GM19043 (cell line): ENCODE data around the gene NDUFAF4.
A peak's percentile ranks its signal among the peaks of the same experiment; 100 is the strongest.

ENCODE experiments used
- ATAC-seq: cut with Tn5 transposase; IDR thresholded peaks from one replicate; pipeline ENCODE4 v1.9.1; 2021; ENCODE audit warnings: low read depth; ENCODE audit not compliant: unreplicated experiment

Gene NDUFAF4

DNA sequence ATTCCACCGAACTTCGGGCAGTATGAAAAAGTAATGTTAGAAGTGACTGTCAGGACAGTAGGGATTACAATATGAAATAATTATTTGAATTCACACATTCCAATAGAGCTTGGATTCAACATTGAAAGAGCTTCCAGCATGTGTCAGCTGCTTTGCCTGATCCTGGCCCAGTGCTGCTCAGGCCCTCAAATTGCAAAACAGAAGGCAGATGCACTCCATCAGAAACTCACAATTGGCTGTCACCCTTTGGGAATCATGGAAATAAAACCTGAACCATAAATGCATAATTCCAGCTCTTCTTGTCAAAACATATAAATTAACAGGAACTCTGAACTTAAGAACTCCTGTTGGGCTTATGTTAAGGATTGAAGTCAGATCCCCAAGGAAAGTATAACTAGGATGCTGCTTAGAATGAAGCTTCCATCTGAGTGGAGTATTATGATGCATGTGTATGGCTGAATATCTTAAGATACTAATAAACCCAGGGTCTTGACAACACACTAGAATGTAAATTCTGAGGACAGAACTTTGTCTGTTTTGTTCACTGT is 1.8 kb upstream of the NDUFAF4 start:
- no peak for ATAC-seq

DNA sequence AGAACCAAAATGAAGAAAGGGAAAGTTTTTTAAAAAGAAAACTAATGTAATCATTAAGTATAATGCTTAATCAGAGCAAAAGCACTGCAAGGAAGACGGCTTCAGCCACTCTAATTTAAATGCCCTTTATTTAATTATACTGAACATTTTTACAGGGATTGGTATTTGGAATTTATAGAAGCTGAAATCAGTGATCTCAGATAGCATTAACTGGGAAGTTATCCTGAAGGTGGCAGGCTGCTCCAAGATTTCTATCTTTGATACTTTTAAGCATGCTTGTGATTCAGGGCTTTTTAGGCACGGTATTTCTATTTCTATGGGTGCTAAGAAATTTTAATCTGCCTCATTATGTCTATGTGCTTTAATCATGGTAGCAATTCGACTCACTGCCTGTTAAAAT is 1.3 kb upstream of the NDUFAF4 start:
- no peak for ATAC-seq

DNA sequence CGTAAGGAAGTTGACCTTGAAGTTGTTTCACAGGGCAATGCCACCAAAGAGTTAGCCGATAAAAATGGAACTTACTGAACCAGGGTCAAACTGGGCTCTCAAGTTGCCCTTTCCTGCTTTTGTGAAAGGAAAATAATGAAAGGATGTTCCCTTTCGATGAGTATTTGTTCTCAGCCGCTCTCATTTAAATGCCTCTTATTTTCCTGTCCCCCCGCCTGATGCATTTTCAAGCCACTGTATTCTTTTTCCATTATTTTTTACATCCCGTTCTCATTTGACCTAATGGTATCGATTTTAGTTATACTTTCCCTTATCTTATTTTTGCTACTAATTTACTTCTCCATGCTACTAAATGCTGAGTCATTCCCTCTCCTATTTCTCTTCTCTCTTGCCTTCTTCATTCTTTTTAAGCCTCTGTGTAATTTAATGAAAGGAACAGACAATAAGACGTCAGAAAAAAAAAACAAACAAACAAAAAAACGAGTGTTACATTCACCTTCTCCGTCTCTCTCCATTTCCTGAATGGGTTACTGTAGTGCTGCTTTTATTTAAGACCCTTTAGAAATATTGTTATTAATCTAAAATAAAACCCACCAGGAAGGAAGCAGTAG is 655 bp upstream of the NDUFAF4 start:
- no peak for ATAC-seq

DNA sequence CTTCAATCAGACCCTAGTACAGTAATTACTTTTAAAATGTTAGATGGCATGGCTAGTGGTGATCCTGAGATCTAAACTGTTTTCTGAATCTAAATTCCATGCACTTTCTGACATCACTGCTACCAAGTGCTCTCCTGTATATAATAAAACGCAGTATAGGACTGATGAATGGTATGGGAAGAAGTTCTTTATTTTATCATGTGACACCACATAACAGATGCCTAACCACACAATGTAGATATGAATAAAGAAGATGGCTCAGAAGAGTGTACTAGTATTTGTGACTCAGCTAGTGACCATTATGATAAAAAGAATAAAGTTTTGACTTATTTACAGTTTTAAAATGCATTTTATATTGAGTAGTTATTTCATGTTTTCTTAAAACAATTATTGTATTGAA is 8.5 kb downstream of the NDUFAF4 start:
- no peak for ATAC-seq

DNA sequence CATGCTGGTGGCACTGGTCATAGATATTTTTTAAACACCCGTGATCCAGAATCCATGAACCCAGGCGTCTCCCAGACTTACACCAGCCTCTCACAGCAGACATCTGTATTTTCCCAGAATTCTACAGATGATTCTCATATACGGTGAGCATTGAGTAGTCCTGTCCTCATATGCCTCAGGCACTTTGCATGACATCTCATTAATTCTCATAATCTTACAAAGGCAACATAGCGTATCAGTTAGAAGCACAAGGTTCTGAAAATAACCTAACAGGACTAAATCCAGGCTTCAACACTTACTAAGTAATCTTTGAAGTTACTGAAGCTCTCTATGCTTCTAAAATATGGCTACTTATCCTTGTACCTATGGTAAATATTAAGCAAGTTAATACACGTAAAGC is 8.9 kb downstream of the NDUFAF4 start:
- ATAC-seq, result no peak

DNA sequence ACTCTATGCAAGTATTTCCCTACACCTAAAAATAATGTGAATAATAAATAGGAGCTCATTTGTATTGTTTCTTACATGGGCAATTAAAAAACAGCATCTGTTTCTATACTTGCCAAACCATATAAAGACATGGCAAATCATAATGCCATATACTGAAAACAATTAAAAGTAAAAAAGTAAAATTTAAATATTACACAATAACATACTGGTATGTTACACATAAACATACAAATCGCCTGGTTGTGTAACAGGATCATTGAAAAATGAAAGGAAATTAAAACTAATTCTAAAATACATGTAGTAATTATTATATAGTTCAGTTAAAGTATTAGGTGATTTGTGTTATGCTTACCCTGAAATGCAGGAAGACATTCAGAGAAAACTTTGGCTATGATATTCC is 11.2 kb downstream of the NDUFAF4 start:
- ATAC-seq, result no peak

DNA sequence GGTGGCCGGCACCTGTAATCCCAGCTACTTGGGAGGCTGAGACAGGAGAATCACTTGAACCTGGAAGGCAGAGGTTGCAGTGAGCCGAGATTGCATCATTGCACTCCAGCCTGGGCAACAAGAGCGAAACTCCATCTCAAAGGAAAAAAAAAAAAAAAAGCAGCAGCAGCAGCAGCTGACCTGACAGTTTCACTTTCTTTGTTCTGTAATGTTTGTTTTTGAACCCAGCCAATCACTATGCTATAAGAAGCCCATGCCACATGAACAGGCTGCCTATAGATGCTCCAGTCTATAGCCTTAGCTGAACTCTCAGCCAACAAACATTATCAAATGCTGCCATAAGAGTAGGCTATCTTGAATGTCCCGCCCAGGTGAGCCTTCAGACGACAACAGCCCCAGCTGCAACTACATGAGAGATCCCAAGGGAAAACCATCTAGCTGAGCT is 12.5 kb downstream of the NDUFAF4 start:
- peak; percentile 90 for ATAC-seq

DNA sequence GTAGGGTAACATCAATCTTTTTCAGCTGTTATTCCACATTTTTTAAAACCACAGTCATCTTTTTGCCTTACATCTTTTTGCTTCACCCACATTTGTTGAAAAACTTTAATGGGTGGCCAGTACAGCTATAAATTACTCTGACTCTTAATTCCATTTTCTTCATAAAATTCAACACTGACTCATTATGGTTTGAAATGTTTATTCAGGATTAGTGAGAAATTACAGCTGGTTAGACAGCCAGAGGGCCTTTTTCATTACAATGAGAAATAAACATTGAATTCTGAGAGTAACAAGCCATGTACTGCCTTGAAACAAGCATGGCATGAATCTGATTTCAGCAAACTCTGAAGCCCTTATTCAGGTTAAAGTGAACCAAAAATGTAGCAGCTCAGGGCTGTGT is 19.5 kb downstream of the NDUFAF4 start:
- ATAC-seq, result no peak

DNA sequence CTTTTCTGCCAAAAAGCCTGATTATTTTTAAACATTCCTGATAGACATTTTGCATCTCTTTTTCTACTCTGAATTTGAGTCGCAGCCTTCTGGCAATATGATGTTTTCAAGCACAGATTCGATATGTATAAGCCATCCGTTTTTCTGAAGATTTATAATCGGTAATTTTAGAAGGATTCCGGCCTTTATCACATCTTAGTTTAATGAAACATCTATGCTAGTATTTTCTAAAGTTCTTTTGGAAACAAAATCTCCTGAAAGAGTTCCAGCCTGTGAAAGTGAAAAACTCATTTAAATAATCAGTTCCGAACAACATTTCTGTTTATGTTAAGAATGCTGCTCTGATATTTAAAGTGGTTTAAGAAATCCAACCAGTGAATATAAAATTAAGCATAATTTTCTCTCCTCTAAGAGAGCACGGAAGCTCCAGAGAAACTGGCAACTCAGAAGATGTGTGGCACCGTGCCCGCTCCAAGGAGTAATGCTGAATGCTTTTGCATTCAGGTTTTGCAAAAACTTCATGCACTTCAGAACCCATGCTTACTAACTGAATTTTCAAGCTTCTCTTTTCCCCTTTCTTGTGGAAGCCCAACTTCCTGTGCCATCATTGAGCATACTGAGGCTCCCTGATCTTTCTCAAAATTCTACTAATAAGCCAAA is 20.7 kb downstream of the NDUFAF4 start:
- ATAC-seq, result no peak

DNA sequence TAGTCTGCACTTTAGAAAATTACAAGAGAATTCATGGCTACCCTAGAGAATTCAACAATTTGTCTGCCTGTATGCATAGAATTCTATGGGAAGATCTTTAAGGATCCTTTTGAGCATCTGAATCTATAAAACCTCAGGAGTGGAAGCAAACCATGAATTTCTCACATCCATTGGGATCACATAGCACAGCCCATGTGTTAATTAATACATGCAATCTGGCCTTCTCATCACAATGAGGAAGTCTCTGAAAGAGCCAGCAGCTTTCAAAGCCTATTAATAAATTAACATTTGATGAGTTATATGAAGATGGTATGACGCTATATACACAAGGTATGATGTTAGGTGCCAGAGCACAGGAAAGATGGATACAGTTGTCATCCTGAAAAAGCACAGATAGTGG is 24.7 kb downstream of the NDUFAF4 start:
- no peak for ATAC-seq

DNA sequence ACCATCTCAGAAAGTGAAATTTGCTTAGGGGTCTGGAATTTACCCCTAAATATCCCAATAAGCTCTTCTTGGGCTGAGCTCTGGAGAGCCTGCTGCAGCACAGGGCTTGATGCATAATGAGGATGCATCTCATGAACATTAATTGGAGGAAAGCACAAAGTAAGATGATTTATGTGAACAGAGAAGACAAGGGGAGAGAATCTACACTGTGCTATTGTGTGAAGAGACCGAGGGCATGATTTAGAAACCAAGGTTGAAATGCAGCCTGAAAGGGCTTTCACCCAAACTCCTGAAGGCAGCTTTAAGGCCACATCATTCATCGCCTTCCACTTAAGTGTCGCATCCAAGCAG is 32.7 kb downstream of the NDUFAF4 start:
- ATAC-seq, result no peak

DNA sequence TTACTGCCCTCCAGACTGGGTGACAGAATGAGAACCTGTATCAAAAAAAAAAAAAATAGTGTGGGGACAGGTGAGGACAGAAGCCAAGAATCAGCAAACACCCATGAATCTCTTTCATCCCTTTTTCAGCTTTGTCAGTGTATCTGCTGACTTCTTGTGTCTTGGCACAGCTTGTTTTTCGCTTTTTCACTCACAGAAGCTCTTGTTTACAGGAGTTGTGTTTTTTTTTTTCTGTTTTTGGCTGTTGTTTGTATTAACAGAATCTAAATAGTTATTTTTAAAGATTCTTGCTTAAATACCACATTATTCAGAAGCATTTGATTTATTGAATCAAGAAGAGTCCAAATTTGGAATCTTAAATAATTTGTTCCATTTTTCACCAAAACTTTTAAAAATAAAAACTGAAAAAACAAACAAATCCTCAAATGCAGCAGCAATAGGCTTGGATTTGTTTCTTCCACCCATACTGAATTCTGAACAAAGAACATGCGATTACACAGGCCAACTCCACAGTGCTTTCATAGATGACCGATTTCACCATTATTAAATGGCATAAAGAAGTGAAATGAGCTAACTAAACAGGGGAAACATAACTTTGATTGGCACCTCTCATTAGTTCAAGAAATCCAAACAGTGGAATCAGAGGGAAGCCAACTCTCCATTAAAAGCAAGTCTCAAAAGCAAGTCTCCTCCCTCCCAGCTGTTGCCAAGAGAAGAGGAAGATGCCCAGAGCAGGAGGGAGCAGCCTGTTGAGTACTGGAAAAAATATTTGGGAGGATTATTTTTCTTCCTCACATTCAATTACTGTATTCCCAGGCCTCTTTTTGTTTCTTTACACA is 33.3 kb downstream of the NDUFAF4 start:
- ATAC-seq, result no peak

DNA sequence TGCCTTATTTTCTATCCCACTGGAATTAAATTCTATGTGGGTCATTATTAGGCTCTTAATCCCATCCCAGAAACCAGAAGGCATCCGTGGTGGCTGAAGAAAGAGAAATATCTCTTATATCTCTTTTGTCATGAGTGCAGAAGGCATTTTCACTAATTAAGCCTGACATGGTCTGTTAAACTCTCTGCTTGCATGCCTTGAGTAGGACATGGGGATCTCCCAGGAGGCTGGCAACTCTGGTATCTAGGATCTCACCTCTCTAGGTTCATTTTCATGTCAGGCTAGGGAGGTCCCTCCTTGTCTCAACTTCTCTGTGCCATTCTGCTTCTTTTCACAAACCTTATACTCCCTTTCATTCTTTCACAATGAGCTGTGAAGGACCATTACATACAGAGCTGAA is 35.1 kb downstream of the NDUFAF4 start:
- ATAC-seq, result no peak

DNA sequence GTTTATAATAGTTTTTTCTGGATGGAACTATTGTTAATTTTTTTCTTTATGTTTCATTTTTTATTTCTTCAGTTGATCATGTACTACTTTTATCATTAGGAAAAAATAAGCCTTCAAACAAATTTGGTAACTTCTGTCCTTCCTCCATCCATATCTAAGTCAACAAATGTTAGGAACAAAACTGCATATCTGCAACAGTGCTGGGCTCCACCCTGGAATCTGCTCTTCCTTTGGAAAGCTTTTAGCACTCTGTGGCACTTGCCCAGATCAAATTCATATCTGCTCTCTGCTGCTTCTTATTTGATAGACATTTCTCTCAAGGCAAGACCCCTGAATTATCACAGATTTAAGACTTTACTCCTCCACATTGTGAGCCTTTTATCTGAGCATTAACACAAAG is 36.1 kb downstream of the NDUFAF4 start:
- ATAC-seq, result no peak

DNA sequence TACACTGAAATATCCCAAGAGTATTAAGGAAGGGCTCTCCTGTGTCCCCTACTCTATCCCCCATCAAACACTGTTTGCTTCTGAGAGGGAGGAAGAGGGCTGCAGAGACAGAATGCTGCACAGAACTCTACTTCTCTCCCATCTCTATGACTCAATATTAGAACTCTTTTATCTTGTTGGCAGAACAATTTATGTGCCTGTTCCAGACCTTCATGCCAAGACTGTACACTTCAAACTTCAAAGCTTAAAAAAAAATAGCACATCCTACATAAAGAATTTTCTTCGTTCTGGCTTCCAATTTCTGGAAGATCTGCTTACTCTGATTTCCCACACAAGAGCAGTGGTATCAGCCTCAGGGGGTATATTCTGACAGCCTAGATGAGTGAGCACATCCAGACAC is 40.8 kb downstream of the NDUFAF4 start:
- ATAC-seq, result no peak

DNA sequence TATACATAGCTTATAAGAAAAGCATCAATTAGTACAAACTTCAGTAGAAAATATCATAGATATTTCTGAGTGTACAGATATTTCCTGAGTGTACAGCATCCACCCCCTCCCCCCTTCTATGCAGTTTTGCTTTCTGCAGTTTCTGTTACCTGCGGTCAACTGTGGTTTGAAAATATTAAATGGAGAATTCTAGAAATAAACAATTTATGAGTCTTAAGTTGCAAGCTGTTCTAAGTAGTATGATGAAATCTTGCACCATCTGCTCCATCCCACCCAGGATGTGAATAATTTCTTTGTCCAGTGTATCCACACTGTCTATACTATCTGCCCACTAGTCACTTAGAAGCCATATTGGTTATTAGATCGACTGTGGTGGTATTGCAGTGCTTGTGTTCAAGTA is 44.6 kb downstream of the NDUFAF4 start:
- ATAC-seq, result no peak

DNA sequence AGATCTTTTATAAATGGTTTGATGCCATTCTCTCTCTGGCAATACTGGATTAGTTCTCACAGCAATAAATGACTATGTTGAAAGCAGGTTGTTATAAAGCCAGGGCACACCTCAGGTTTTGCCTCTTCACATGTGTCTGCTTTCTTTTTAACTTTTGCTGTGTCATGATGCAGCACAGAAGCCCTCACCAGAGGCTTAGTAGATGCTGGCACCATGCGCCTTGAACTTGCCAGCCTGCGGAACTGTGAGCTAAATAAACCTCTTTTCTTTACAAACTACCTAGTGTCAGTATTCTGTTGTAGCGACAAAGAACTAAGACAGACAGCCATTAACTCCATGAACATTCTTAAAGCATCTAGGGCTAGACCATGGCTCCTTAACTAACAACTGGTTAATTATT is 45.1 kb downstream of the NDUFAF4 start:
- no peak for ATAC-seq

DNA sequence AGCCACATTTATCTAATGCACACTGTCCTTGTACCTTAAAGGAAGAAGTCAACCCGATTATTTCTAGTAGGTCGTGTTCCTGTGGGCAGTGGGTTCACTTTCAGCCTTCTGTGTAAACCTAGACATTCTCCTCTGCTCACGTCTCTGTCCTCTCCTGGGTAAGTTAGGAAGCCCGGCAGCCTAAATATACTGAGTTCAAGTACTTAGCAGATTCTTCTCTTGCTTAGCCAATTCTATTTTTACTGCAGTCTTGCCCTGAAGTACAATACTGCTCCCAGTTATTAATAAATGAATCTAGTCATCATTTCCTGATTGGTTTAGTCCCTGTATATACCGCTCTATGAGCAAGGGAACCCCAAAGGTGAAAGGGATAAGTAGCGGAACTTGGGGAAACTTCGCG is 45.8 kb downstream of the NDUFAF4 start:
- no peak for ATAC-seq

DNA sequence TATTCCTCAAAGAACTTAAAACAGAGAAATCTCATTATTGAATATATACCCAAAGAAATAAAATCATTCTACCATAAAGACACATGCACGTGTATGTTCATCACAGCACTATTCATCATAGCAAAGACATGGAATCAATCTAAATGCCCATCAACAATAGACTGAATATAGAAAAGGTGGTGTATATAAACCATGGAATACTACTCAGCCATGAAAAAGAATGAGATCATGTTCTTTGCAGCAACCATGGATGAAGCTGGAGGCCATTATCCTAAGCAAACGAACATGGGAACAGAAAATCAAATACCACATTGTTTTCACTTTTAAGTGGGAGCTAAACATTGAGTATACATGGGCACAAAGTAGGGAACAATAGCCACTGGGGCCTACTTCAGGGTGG is 48.1 kb downstream of the NDUFAF4 start:
- ATAC-seq, result no peak

DNA sequence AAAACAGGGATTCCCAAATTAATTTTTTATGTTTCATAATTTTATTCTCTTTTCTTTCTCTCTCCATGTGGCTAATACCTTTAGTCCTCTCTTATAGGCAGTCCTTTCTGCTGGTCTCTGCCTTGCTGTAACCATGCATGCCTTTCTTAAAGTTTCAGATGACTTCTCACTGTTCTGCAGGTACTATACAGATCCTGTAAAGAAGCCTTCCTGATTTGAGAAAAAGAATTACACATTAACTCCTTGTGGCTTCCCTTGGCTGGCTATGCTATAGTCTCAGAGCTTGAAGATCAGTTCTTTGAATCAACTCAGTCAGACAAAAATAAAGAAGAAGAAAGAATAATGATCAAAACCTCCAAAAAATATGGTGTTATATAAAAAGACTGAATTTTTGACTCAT is 53.2 kb downstream of the NDUFAF4 start:
- ATAC-seq, result peak; percentile 73

DNA sequence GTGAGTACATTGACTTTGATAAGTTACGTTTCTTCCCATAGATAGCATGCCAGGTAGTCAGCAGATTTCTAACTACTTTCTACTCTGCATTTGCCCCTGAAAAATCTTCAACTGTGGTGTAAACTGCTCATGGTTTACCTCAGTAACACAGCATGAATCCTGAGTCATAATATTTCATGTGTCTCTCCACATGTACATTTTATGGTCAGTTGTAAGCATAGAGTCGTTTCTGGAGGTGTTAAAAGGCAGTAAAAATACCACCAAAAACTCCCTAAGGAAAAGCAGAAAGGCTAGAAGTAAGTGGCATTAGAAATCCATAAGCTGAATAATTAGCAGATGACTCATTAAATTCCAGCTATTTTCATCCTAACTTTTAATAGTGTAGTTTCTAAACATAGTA is 56.3 kb downstream of the NDUFAF4 start:
- ATAC-seq, result no peak
